ENCODE results near the gene ATG16L1. TPM values are rescaled to one million over a fixed set of nuclear protein-coding genes. Genes with fewer than 3 reads are reported as not detected.

The ATG16L1 gene
- total RNA-seq, 1 experiment from 2014 or later: 43.2 TPM

- POLR2A ChIA-PET (ENCODE audit: low non-redundant PET): no interaction called here
- peaks cover 87% of the 10 kb centered on the region for H3K36me3 ChIP-seq (ENCODE audit: insufficient read depth, low read length, poor library complexity, severe bottlenecking)
- intact Hi-C loops (cut with micrococcal nuclease; ENCODE audit: unreplicated experiment): no loop called here
These were observed 27.4 kb downstream of the ATG16L1 start for GRCh38 chr2:233278921-233279320.

GRCh38 chr2:233280114-233280693, 28.7 kb downstream of the ATG16L1 start:
- no peak for TF ChIP-seq CTCF (conservative IDR thresholded peaks at IDR 0.05; ENCODE audit: low read depth, low read length)
- no peak for TF ChIP-seq EZH2 (IDR thresholded peaks at IDR 0.05; ENCODE audit: borderline replicate concordance, low read depth, low read length, poor library complexity, severe bottlenecking)
- Histone ChIP-seq H3K4me1 (ENCODE audit: insufficient read depth, low read length, poor library complexity, severe bottlenecking) (no peaks in the 10 kb centered on the region), H3K4me3 (ENCODE audit: low read depth, low read length, poor library complexity, severe bottlenecking) (no peak overlapping the region), H3K36me3 (ENCODE audit: insufficient read depth, low read length, poor library complexity, severe bottlenecking) (peaks cover 81% of the 10 kb centered on the region), H3K27ac (ENCODE audit: low read depth, low read length, poor library complexity, severe bottlenecking) (no peak overlapping the region), H3K9me3 (ENCODE audit: low read depth, low read length, poor library complexity, severe bottlenecking) (no peaks in the 10 kb centered on the region), H3K27me3 (replicated peaks; ENCODE audit: insufficient read depth, low read depth, low read length, poor library complexity) (no peaks in the 10 kb centered on the region)
- CTCF ChIA-PET: no interaction called here
- POLR2A ChIA-PET (ENCODE audit: low non-redundant PET): no interaction called here
- BruUV-seq (replicated peaks): no TSS peak
- no peak for DNase-seq (ENCODE audit: low spot score)
- intact Hi-C loops (cut with micrococcal nuclease; ENCODE audit: unreplicated experiment): no loop called here

More at GRCh38 chr2:233278921-233279320, 27.4 kb downstream of the ATG16L1 start:
- no peaks in the 10 kb centered on the region for H3K4me1 ChIP-seq (ENCODE audit: insufficient read depth, low read length, poor library complexity, severe bottlenecking)
- H3K27me3 ChIP-seq (replicated peaks; ENCODE audit: insufficient read depth, low read depth, low read length, poor library complexity): no peaks in the 10 kb centered on the region
- BruUV-seq (replicated peaks): no TSS peak
- TF ChIP-seq CTCF (conservative IDR thresholded peaks at IDR 0.05; ENCODE audit: low read depth, low read length) (no peak), EZH2 (IDR thresholded peaks at IDR 0.05; ENCODE audit: borderline replicate concordance, low read depth, low read length, poor library complexity, severe bottlenecking) (no peak)
- H3K4me3 ChIP-seq (ENCODE audit: low read depth, low read length, poor library complexity, severe bottlenecking): no peak overlapping the region
- CTCF ChIA-PET: no interaction called here
- no peak for DNase-seq (ENCODE audit: low spot score)
- H3K27ac ChIP-seq (ENCODE audit: low read depth, low read length, poor library complexity, severe bottlenecking): no peak overlapping the region
- no peaks in the 10 kb centered on the region for H3K9me3 ChIP-seq (ENCODE audit: low read depth, low read length, poor library complexity, severe bottlenecking)

GRCh38 chr2:233281553-233281952, 30.1 kb downstream of the ATG16L1 start:
- Histone ChIP-seq H3K27ac (ENCODE audit: low read depth, low read length, poor library complexity, severe bottlenecking) (no peak overlapping the region), H3K27me3 (replicated peaks; ENCODE audit: insufficient read depth, low read depth, low read length, poor library complexity) (no peaks in the 10 kb centered on the region), H3K4me1 (ENCODE audit: insufficient read depth, low read length, poor library complexity, severe bottlenecking) (no peaks in the 10 kb centered on the region), H3K9me3 (ENCODE audit: low read depth, low read length, poor library complexity, severe bottlenecking) (no peaks in the 10 kb centered on the region), H3K4me3 (ENCODE audit: low read depth, low read length, poor library complexity, severe bottlenecking) (no peak overlapping the region), H3K36me3 (ENCODE audit: insufficient read depth, low read length, poor library complexity, severe bottlenecking) (peaks cover 83% of the 10 kb centered on the region)
- TF ChIP-seq EZH2 (IDR thresholded peaks at IDR 0.05; ENCODE audit: borderline replicate concordance, low read depth, low read length, poor library complexity, severe bottlenecking): no peak
- TF ChIP-seq CTCF (conservative IDR thresholded peaks at IDR 0.05; ENCODE audit: low read depth, low read length): no peak
- BruUV-seq (replicated peaks): no TSS peak
- ChIA-PET CTCF (no interaction called here), POLR2A (ENCODE audit: low non-redundant PET) (no interaction called here)
- intact Hi-C loops (cut with micrococcal nuclease; ENCODE audit: unreplicated experiment): no loop called here
- no peak for DNase-seq (ENCODE audit: low spot score)
